Kidney epithelial cell (primary cell): ENCODE results near the gene PIK3CB. TPM values are rescaled to one million over a fixed set of nuclear protein-coding genes. Genes with fewer than 3 reads are reported as not detected.

Experiments used
- DNase-seq: peaks from one replicate; pipeline ENCODE4 v3.0.0-alpha.2; 2010; ENCODE audit warnings: low read depth
- H3K27me3 ChIP-seq: 2 replicates; pipeline ENCODE4 v1.6.0; 2011; ENCODE audit warnings: low read length; ENCODE audit not compliant: control insufficient read depth, insufficient read depth
- H3K36me3 ChIP-seq: 2 replicates; pipeline ENCODE4 v1.5.1; 2011; ENCODE audit warnings: low read length; ENCODE audit not compliant: control insufficient read depth, insufficient read depth
- H3K4me3 ChIP-seq: 2 replicates; pipeline ENCODE4 v1.5.1; 2011; ENCODE audit warnings: low read depth, mild to moderate bottlenecking, control low read depth, low read length
- total RNA-seq: library from RNA; depleted of rRNA; stranded (reverse); fragments of >200 nt; gene quantifications from 2 replicates; pipeline ENCODE4 v1.2.3, GENCODE V29; 2015
- TF ChIP-seq, protein P1 (sequence below): IDR thresholded peaks from 2 replicates; pipeline ENCODE4 v1.5.1; 2011; ENCODE audit warnings: mild to moderate bottlenecking, moderate library complexity, low read length, control low read depth, inconsistent platforms; ENCODE audit not compliant: insufficient read depth, poor library complexity, severe bottlenecking

PIK3CB gene
- total RNA-seq, 1 donor from 2014 or later = 14.5 TPM

DNA sequence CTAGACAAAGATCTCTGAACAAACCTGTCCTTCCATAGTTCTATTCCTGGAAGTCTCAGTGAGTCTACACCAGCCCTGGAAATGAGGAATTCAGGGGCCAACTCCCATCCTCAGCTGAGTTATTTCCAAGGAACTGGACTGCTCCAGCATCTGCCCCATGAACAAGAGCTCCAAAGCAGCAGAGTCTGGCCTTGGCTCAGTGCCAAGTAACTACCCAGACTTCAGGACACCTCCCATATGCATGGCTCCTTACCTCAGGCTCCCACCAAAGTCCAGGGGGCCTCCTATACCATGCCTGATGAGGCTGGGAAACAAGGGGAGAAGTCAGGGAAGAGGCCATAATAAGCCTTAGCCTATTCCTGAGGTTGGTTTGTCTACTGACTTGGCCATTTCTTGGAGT, 181.2 kb downstream of the PIK3CB start:
- TF ChIP-seq, protein P1, sequence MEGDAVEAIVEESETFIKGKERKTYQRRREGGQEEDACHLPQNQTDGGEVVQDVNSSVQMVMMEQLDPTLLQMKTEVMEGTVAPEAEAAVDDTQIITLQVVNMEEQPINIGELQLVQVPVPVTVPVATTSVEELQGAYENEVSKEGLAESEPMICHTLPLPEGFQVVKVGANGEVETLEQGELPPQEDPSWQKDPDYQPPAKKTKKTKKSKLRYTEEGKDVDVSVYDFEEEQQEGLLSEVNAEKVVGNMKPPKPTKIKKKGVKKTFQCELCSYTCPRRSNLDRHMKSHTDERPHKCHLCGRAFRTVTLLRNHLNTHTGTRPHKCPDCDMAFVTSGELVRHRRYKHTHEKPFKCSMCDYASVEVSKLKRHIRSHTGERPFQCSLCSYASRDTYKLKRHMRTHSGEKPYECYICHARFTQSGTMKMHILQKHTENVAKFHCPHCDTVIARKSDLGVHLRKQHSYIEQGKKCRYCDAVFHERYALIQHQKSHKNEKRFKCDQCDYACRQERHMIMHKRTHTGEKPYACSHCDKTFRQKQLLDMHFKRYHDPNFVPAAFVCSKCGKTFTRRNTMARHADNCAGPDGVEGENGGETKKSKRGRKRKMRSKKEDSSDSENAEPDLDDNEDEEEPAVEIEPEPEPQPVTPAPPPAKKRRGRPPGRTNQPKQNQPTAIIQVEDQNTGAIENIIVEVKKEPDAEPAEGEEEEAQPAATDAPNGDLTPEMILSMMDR = no peak
- Histone ChIP-seq H3K27me3 (no peaks in the 10 kb centered on the region), H3K36me3 (no peaks in the 10 kb centered on the region), H3K4me3 (no peak overlapping the region)
- DNase-seq = no peak

DNA sequence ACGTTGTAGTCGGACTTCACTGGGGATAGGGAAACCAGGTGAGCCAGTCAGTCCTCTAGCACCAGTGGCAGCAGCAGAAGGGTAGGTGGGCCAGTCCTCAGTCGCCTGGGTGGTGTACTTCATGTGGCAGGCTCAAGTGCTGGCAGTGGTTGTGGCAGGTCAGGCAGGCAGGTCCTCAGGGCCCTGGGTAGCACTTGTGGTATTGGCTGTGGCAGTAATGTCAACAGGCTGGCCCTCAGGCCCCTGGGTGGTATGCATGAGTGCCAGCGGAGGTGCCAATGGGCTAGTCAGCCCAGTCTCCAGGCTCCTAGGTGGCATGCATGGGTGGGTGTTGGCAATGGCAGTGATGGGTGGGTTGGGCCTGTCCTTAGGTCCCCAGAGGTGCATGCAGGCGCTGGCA, 185.6 kb downstream of the PIK3CB start:
- DNase-seq = no peak
- H3K36me3 ChIP-seq = no peaks in the 10 kb centered on the region
- H3K4me3 ChIP-seq = no peak overlapping the region
- H3K27me3 ChIP-seq = no peaks in the 10 kb centered on the region
- TF ChIP-seq, protein P1 = no peak

DNA sequence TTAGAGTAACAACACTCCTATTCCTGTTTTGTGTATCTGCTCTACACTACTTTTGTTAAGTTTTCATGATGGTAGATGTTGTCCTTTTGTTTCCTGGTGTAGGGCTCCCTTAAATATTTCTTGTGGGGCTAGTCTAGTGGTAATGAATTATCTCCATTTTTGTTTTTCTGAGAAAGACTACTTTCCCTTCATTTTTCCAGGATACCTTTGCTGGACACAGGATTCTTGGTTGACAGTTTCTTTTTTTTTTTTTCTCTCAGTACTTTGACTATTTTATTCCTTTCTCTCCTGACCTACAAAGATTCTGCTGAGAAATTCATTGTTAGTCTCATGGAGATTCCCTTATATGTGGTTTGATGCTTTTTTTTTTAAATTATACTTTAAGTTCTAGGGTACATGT, 188.2 kb downstream of the PIK3CB start:
- Histone ChIP-seq H3K4me3 (no peak overlapping the region), H3K27me3 (no peaks in the 10 kb centered on the region), H3K36me3 (no peaks in the 10 kb centered on the region)
- no peak for DNase-seq
- TF ChIP-seq, protein P1 = no peak

DNA sequence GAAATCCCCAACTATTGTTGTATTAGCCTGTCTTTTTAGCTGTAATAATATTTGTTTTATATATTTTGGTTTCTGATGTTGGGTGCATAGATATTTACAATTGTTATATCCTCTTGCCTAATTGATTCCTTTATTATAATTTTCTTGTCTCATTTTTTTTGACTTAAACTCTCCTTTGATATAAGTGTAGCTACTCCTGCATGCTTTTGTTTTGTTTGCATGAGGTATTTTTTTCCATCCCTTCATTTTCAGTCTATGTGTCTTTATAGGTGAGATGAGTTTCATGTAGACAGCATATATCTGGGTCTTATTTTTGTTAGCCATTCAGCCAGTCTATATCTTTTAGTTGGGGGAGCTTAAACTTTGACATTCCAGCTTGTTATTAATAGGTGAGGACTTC, 188.7 kb downstream of the PIK3CB start:
- no peaks in the 10 kb centered on the region for H3K36me3 ChIP-seq
- no peak for DNase-seq
- TF ChIP-seq, protein P1 = no peak
- H3K27me3 ChIP-seq = no peaks in the 10 kb centered on the region
- no peak overlapping the region for H3K4me3 ChIP-seq

DNA sequence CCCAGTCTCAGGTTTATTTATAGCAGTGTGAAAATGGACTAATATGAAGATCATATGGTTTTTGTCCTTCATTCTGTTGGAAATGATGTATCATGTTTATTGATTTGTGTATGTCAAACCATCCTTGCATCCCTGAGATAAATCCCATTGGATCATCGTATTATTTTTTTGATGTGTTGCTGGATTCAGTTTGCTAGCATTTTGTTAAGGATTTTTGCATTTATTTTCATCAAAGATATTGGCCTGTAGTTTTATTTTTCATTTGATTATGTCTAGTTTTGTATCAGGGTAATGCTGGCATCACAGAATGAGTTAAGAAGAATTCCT, 191.8 kb downstream of the PIK3CB start:
- H3K27me3 ChIP-seq = no peaks in the 10 kb centered on the region
- TF ChIP-seq, protein P1 = no peak
- H3K4me3 ChIP-seq = no peak overlapping the region
- H3K36me3 ChIP-seq = no peaks in the 10 kb centered on the region
- DNase-seq = no peak

DNA sequence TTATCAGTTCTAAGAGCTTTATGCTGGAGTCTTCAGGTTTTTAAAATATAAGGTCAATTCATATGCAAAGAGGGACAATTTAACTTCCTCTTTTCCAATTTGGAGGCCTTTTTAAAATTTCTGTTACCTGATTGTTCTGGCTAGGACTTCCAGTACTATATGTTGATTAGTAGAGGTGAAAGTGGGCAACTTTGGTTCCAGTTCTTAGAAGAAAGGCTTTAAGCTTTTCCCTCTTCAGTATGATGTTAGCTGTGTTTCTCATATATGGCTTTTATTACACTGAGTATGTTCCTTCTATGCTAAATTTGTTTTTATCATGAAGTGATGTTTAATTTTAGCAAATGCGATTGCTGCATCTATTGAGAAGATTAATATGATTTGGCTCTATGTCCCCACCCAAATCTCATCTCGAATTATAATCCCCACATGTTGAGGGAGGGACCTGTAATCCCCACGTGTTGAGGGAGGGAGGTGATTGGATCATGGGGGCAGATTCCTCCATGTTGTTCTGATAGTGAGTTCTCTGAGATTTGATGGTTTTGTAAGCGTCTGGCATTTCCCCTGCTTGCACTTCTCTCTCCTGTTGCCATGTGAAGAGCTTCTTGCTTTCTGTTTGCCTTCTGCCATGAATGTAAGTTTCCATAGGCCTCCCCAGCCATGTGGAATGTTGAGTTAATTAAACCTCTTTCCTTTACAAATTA, 192.4 kb downstream of the PIK3CB start:
- Histone ChIP-seq H3K27me3 (no peaks in the 10 kb centered on the region), H3K4me3 (no peak overlapping the region), H3K36me3 (no peaks in the 10 kb centered on the region)
- DNase-seq = no peak
- TF ChIP-seq, protein P1 = no peak
